ENCODE data around the gene ISY1.
"Not testable (repeated sequence)": the region's sequence is repeated elsewhere in the genome, so short reads cannot be mapped to it uniquely, and the experiment has no call there.

Gene ISY1

DNA sequence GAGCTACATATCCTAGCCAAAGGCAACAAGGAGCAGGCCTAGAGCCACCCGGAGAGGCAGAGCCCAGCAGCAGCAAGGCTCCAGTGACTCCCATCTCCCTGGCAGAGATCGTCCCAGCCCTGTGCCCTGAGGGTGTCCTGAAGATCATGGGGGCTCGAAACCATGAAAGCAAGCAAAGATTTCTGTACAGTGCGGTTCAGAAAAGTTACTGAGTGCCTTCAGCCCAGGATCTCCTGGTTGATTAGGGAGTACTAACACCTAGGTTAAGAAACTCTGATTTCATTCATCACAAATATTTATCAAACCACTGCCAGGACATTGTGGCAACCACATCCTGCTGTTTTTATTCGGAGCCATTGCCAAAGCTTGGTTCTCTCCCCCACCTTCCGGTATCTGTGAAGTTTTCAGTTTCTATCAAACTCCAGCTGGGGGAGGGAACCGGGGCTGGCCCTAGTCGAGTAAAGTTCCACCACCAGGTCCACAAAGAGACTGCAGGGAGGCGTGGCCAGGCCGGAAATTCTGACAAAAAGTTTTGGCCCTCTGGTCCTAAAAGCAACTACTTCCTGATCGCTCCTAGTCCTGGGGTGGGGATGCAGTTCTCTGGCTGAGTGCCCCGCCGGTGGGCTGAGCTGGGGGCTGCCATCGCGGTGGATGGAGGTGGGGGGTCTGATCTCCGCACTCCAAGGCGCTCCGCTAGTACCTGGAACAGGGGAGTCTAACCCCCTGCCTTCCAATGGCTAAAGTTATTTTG, 40.4 kb downstream of the ISY1 start:
- no peak for FAIRE-seq

DNA sequence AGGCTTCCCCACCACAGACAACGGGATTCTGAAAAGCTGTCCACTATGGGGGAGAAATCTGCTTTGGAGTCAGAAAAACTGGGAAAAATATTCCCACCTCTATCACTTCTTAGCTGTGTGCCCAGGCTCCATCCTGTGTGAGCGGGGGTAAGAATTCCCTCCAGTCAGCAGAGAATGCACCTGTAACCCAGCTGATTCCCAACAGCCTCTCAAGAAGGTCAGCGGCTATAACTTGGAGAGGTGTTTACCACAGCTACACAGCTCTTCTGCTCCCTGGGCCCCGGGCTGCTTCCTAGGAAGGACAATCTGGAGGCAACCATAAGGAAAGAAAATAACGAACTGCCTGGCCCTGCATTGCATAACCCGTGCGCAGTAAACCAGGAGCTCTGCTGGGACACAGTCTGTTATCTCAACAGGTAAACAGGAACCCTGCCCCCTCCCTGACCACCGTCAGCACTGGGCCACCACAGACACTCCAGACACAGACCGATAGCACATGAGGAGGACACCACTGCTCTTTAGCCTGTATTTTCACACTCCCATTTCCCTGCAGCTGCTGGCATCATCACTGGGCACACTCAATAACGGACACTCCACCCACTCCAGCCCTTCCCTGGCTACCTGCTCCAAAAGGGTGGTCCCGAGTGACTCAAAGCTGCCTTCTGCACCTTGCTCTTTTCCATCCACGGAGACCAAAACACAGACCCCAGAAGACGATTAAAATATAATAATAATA, 41.3 kb downstream of the ISY1 start:
- no peak for FAIRE-seq

DNA sequence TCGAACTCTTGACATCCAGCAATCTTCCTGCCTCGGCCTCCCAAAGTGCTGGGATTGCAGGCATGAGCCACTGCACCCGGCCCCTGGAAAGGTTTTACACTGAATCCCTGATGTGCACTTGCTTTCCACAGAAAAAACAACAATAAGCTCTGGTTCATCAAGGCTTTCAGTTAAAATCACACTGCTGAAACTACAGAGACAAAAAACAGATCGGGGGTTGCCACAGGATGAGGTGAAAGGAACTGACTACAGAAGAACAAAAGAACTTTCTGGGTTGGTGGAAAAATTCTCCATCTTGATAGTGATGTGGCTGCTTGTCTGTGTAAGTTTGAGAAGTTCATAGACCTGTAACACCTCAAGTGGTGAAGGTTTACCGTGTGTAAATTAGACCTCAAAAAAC, 42.1 kb downstream of the ISY1 start:
- FAIRE-seq = no peak

DNA sequence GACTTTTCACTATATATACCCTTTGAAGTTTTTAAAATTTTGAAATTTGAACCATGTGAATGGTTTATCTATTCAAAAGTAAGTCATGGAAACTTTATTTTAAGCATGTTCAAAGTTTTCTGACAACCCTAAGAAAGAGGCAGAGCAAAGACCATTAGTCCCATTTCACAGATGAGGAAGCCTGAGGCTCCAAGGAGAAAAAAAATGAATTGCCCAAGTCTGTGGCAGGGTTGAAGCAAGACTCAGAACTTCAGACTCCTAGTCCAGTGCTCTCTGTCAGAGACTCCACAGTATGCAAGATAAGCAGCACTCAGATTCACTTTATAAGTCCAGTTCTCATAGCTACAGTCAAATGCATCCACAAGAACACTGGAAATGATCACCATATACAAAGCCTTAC, 43.7 kb downstream of the ISY1 start:
- FAIRE-seq = no peak

DNA sequence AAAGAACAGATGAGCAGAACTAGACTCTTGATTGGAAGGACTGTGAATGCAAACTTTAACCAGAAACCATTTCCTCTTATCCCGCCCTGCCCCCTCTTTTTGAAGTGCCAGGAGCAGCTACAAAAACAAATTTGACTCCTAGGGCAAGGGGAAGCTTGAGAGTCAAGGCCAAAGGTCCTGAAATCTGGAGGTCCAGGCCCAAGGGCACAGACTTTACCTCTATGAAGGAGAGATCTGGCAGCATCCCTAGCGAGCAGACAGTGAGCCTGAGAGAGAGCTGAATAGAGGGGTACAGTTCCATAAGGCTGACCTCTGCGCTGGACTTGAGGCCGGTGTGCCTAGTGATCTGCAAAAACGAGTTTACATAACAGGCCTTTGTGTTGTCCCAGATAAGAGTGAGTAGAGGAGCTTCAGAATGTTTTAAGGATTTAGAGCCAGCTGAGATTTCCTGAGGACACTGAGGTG, 44.3 kb downstream of the ISY1 start:
- FAIRE-seq = no peak

DNA sequence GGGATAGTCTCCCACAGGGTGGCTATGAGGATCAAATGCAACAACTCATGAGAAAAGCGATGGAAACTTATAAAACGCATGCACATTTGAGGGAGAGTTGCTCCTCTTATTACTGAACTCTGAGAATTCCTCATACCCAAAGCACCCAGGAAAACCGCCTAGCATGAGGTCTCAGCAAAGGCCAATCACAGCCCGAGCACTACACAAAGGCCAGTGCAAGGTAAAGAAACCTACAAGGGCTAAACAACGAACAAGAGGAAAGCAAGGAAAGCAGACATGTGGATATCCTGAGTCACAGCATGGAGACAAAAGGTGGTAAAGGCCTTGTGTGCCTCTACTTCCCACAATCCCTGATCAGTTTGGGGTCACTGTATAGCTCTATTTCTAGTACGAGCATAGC, 46.4 kb downstream of the ISY1 start:
- no peak for FAIRE-seq

DNA sequence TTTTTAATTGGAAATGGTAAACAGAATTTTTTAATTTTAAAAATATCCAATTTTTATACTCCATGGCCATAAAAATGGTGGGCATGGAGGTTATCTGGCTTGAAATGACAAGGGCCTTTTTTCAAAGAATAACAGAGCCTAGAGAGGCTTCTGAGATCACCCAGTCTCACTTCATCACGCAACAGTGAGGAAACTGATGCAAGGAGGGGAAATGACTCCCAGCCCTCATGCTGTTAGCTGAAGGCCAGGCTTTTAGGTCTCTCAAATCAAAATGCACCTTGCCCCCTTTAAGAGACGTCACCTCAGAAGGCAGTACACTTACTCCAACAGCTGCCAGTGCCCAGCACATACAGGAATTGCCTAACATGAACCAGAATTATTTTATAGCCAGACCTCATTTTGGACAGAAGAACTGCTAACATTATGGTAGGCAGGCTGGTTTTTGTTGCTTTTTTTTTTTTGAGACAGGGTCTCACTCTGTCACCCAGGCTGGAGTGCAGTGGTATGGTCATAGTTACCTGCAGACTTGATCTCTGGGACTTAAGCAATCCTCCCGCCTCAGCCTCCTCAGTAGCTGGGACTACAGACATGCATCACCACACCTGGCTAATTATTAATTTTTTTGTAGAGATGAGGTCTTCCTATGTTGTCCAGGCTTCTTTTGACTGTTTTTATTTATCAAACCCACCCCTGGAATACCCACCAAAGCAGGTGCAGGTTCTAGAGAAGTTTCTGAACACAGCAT, 48.4 kb downstream of the ISY1 start:
- FAIRE-seq = no peak

DNA sequence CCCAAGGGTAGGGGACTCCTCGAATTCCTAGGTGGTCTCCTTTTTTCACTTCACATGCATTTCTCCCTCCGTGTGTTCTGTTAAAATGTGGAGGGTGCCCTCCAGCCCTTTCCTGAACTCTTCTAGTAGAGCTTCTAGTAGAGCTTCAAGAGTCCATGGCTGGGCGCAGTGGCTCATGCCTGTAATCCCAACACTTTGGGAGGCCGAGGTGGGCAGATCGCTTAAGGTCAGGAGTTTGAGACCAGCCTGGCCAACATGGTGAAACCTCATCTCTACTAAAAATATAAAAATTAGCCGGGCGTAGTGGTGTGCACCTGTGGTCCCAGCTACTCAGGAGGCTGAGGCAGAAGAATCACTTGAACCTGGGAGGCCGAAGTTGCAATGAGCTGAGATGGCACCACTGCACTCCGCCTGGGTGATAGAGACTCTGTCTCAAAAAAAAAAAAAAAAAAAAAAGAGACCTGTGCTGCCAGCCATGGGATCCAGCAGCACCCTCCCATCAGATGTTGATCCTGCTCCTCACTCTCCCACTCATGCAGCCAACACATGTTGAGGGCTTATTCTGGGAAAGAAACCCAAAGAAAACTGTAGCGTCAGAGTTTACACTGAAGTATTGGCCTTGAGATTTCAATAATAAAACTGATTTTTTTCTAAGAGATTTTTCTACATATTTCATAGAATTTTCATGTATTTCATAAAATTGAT, 49.6 kb downstream of the ISY1 start:
- not testable (repeated sequence) for FAIRE-seq

DNA sequence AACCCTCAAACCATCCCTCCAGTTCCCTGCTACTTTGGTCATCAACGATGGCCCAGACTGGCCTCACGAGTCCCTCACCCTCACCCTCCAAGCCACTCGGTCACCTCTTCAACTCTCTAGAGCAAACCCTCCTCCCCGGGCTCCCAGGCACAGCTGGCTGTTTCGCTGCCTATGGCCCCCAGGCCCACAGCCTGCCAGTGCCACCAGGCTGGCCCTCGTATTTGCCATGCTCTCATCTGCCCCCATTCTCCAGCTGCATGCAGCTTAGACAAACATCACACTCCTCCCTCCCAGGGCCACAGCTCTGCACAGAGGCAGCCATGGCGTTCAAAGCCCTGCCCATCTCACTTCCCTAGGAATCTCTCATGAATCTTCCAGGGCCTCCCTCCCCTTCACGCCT, 53.1 kb downstream of the ISY1 start:
- FAIRE-seq = no peak

DNA sequence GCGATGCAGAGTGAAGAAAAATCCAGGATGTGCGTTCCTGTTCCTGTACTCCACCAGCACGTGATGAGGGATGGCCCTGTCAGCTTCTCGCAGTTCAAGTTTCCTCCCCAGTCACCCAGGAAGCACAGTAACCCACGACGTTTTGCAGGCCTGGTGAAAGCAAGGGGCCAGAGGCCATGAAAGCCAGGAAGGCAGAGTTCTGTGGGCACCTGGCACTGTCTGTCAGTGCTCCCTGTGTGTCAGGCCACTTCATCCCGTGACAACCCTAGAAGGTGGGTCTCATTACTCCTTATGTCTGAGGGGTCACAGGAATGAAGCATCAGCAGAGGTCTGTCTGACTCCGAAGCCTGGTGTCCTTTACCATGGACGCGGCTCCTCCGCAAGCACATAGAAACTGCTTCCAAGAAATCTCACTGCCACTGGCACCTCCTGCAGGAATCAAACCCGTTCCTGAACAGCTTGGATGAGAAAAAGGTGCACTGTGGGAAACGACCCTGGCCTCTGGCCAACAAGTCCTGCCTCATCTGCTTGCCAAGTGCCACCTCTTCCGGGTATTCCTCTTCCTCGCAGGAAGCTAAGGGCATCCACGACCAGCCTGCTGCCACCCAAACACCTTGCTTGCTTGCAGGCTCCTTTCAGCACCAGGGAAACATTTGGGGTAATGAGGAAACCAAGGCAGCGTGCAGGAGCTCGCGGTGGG, 53.8 kb downstream of the ISY1 start:
- no peak for FAIRE-seq

DNA sequence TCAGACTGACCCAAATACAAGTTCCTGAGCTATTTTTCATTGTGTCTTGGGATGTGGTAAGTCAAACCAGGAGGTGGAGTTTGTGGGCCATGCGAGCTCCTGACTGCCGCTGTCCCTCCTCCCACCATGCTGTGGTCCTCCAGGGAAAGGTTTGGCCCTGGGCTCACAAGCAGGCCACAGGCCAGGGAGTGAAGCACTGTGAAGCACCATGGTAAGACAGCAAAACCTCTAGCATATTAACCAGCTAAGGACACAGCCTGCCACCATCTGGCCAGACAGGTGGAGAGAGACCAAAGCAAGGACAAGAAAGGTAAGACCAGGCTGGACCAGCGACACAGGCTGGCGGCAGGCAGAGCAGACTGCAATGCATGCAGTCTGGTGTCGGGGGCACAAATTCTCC, 54.5 kb downstream of the ISY1 start:
- FAIRE-seq = no peak

DNA sequence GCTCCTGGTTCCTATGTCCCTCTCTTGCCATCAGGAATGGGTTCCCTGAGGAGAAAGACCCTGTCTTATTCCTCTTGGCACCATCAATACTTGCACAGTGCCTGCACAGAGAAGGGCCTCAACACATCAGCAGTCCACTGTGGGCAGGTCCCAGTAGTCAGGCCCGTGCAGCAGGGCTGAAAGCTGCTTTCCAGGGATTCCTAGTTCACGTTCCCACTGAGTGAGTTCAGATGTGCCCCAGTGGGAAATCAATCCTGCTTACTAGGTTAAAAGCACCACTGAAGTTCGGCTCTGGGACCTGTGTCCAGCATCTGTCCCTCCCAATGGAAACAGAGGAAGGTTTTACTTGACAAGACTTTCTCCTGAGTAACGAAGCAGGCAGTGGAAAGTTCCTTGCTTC, 55.0 kb downstream of the ISY1 start:
- no peak for FAIRE-seq

DNA sequence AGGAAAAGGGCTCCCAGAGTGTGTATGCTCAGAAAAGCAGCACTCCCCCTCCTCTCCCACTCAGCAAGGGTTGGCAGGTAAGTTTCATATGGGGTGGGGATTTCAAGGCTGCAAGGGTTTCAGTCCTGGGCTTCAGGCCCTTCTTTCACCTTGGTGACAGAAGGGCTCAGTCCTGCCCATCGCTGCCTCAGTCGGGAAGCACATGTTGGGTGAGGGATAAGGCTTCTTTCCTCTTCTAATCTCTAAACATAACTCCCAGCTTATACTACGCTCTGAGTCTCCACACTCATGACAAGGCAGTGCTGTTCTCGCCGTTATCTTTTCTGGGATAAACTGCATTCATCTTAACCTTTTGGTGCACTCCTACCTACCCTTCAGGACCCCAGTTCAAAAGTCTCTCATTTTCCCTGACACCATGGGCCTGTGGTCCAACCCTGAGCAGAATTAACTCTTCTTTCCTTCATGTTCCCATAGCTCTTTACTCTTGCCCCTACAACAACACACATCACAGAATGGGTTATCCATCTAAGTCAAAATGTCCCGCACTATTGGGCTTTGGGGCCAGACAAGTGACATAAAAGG, 56.3 kb downstream of the ISY1 start:
- FAIRE-seq = no peak

DNA sequence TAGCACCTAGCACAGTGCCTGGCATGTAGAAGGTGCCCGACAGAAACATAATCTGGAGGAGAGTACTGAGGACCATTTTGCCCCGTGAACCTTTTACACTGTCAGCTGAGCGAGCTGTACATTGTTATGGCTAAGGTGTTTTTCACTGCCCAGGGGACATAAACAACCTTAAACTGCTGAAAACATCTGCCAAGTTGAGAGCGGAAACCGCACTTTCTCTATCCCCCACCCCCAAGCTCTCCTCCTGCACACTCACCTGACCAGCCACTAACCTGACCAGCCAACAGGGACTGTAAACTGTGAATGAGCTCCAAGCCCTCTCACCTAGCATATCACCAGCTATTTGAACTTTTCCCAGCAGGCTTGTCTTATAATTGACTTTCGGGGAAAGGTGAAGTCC, 56.8 kb downstream of the ISY1 start:
- FAIRE-seq = no peak

DNA sequence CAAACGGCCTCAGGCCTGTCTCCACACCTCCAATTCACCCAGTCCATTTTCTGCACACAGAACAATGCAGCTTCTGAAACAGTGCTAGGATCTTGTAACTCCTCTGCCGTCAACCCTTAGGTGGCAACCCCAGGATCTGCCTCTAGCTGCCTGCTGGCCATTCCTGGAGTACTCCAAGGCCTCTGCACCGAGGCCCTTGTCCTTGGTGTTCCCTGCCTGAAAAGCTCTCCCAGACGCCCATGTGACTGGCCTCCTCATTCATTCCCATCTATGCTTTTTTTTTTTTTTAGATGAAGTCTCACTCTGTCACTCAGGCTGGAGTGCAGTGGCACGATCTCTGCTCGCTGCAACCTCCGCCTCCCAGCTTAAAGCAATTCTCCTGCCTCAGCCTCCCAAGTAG, 57.6 kb downstream of the ISY1 start:
- FAIRE-seq = no peak

DNA sequence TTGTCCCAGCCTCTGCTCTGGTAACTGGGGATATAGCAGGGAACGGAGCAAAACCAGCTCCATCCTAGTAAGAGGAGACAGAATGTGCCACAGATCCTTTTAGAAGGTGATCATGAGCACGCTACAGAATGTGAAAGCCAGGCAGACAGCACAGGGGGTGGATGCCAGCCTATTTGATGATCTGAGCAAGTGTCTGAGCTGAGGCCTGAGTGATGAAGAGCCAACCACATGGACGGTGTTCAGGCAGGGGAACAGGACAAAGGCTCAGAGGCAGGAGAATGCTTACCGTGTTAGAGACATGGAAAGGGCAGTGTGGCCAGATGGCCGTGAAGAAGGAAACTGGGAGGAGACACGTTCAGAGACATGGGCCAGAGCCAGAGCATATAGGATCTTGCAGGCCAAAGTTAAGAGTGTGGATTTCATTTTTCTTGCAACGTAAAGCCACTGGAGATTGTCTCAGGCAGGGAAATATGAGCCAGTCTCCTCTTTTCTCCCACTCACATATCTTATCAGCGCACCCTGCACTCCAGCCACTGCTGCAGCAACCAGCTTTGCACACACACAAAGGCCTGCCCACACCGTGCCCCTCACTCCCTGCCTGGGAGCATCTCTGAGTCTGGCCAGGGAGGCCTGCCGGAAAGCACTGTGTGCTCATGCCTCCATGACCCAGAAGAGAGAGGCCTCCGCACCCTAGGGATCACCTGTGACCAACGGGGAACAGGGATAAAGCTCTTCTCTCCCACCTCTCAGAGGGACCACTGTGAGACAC, 59.3 kb downstream of the ISY1 start:
- no peak for FAIRE-seq

DNA sequence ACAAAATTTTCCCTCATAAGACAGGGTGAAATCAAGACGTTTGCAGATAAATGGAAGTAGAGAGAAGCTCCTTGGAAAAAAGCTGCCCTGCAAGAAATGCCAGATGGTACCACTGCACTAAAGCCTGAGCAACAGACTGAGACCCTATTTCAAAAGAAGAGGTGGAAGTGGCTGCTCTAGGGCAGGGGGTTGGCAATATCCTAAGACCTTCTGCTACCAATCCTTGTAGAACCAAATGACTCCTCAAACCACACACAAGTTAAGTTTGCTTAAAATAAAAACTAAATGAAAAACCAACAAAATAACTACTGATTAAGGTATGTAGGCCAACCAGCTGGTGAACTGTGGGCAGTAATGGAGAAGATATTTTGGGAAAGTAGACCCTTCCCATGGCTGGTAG, 60.6 kb downstream of the ISY1 start:
- no peak for FAIRE-seq

DNA sequence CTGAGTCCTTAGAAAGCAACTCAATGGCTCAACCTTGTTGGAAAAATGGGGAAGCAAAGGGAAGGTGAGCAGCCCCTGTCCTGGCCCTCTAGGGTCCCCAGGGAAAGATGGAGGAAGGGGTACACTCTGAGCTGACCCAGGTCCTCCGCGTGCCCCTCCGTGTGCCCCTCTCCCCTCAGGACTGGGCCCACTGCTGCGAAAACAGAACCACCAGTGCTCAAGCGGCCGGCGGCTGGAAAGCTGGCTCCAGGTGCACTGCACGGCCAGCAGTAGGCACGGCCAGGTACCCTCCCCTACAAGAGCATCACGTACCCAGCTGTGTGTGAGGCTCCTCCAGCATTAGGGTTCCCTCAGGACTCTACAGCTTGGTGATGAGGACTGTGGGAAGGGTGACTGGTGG, 65.6 kb downstream of the ISY1 start:
- FAIRE-seq = no peak

DNA sequence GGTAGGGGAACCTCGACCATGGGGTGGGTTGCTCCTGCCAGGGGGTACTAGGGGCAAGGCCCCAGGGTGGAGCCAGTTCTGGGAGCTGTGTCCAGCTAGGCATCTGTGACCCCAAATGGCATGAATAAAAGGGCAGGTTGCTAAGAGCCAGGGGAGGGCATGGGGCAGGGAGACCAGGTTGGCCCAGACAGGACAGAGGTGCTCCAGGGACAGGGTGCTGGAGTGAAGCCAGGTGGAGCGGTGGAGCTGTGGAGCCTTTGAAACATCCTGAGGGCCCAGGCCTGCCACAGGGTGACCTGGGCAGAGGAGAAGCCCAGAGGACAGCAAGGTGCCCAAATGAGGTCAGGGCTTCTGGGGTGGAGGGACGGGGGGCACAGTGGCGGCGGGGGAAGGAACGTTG, 72.6 kb downstream of the ISY1 start:
- not testable (repeated sequence) for FAIRE-seq

DNA sequence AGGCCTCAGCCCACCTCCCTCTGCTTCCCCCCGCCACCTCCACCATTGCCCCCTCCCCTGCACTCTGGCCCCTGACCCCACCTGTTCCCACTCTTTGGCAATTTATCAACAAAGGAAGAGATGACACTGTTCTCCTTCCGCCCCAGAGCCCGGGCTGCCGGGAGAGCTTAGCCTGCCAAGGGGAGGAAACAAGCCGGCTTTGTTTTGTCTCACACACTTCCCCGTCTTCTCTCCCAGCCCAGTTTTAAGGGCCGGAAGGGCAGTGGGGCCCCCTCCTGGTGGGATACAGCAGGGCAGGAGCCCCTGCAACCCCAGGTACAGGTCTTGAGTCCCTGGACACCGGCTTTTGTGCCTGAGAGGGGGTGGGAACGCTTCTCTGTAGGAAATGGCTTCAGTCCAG, 73.0 kb downstream of the ISY1 start:
- not testable (repeated sequence) for FAIRE-seq

DNA sequence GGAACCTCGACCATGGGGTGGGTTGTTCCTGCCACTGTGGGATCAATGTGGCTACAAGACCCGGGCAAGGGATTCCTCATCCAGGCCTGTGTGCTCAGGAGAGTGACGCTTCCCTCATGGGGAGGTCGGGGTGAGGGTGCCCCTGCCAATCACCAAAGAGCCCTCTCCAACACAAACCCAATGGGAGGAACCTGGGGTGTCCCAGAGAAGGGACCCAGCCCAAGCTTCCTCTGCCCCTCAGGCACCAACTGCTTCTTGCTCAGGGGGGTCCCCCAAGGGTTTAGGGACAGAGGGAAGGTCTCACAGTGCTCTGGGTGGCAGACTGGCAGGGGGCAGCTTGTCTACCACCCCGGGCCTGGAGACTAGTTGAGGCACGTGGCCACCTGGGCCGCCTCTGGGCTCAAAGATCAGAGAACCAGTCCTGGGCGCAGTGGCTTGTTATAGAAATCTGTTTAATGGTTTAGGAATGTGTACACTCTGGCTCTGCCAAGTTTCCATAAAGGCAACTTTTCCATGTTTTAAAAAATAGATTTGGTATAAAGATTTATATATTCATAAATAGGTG, 73.6 kb downstream of the ISY1 start:
- no peak for FAIRE-seq
